GM12892 (cell line): ENCODE results near the gene BARD1.
"Not testable (repeated sequence)": the region's sequence is repeated elsewhere in the genome, so short reads cannot be mapped to it uniquely, and the experiment has no call there.

Experiments used
- DNase-seq: peaks from one replicate; pipeline ENCODE4 v3.0.0; 2011; ENCODE audit not compliant: insufficient read length
- FAIRE-seq: peaks from 2 replicates; lab custom pipeline; 2011; peaks lifted over from hg19 to GRCh38; lab: Jason Lieb, UNC
- POLR2A ChIP-seq: IDR thresholded peaks from 2 replicates; pipeline ENCODE4 v1.6.1; 2011; ENCODE audit warnings: low read depth, low read length, control low read depth
- POLR2AphosphoS5 ChIP-seq: IDR thresholded peaks from 2 replicates; pipeline ENCODE4 v1.6.1; 2011; ENCODE audit warnings: low read depth, low read length, control low read depth
- TAF1 ChIP-seq: IDR thresholded peaks from 2 replicates; pipeline ENCODE4 v1.6.1; 2011; ENCODE audit warnings: low read depth, mild to moderate bottlenecking, control low read depth, low read length, borderline replicate concordance

Gene BARD1

GRCh38 chr2:214710729-214711128 is 98.8 kb downstream of the BARD1 start:
- TF ChIP-seq TAF1 (no peak), POLR2AphosphoS5 (no peak), POLR2A (no peak)
- DNase-seq = no peak
- no peak for FAIRE-seq

- FAIRE-seq (no peak), DNase-seq (no peak)
- no peak for TF ChIP-seq POLR2A
- no peak for TF ChIP-seq TAF1
- no peak for TF ChIP-seq POLR2AphosphoS5
These were observed 102.5 kb downstream of the BARD1 start for GRCh38 chr2:214706986-214707385.

GRCh38 chr2:214699236-214699635 is 110.2 kb downstream of the BARD1 start:
- no peak for TF ChIP-seq TAF1
- DNase-seq = no peak
- no peak for FAIRE-seq

GRCh38 chr2:214696681-214697080 is 112.8 kb downstream of the BARD1 start:
- no peak for DNase-seq
- TF ChIP-seq TAF1 = no peak
- TF ChIP-seq POLR2AphosphoS5 = no peak
- TF ChIP-seq POLR2A = no peak
- no peak for FAIRE-seq

- FAIRE-seq = no peak
These were observed 113.7 kb downstream of the BARD1 start for GRCh38 chr2:214695789-214696188.

GRCh38 chr2:214683557-214683956 is 125.9 kb downstream of the BARD1 start:
- not testable (repeated sequence) for FAIRE-seq, DNase-seq

More at GRCh38 chr2:214695789-214696188, 113.7 kb downstream of the BARD1 start:
- no peak for TF ChIP-seq TAF1
- TF ChIP-seq POLR2A = no peak
- no peak for TF ChIP-seq POLR2AphosphoS5
- no peak for DNase-seq

- FAIRE-seq (peak; percentile 66), DNase-seq (no peak)
- TF ChIP-seq POLR2AphosphoS5 (no peak), TAF1 (no peak), POLR2A (no peak)
These were observed 129.7 kb downstream of the BARD1 start for GRCh38 chr2:214679736-214680135.

- no peak for FAIRE-seq
- TF ChIP-seq POLR2A (no peak), TAF1 (no peak), POLR2AphosphoS5 (no peak)
These were observed 132.9 kb downstream of the BARD1 start for GRCh38 chr2:214676421-214677089.

More at GRCh38 chr2:214676421-214677089, 132.9 kb downstream of the BARD1 start:
- DNase-seq = no peak
